Esophagus muscularis mucosa (tissue), 4 donors: Measurements from ENCODE around the gene SLC38A2. TPM values are rescaled to one million over a fixed set of nuclear protein-coding genes. Genes with fewer than 3 reads are reported as not detected.
A peak's percentile ranks its signal among the peaks of the same experiment; 100 is the strongest.

Source experiments
- DNase-seq: peaks from one replicate; pipeline ENCODE4 v3.0.0-alpha.2; 2017; ENCODE audit errors: extremely low spot score
- H3K27ac ChIP-seq, 4 donors: fragments of 200-600 bp; sonication (generic); replicated peaks in 1 of 4; 1 replicate in 3 of 4; 2 replicates in 1 of 4; pipeline ENCODE4 v1.5.1; 2016 to 2019; ENCODE audit warnings: mild to moderate bottlenecking in 1 of 4
- H3K27me3 ChIP-seq, 4 donors: fragments of 200-600 bp; sonication (generic); one replicate each; pipeline versions ENCODE4 v1.5.1 to v1.6.0; 2016 to 2019
- H3K36me3 ChIP-seq, 4 donors: fragments of 200-600 bp; sonication (generic); one replicate each; pipeline ENCODE4 v1.5.1; 2016 to 2019
- H3K4me1 ChIP-seq, 4 donors: fragments of 200-600 bp; sonication (generic); one replicate each; pipeline ENCODE4 v1.5.1; 2016 to 2019
- H3K4me3 ChIP-seq, 4 donors: fragments of 200-600 bp; sonication (generic); 1 replicate in 2 of 4; 2 replicates in 2 of 4; pipeline ENCODE4 v1.5.1; 2016 to 2019; ENCODE audit warnings: mild to moderate bottlenecking in 4 of 4, moderate library complexity in 1 of 4
- H3K9me3 ChIP-seq, 4 donors: fragments of 200-600 bp; sonication (generic); 1 replicate in 3 of 4; 2 replicates in 1 of 4; pipeline ENCODE4 v1.5.1; 2016 to 2019
- EP300 ChIP-seq: sonication (generic); formaldehyde crosslinking; IDR thresholded peaks from one replicate; pipeline ENCODE4 v1.6.1; 2017; ENCODE audit warnings: antibody characterized with exemption
- POLR2A ChIP-seq: fragments of 450-650 bp; IDR thresholded peaks from one replicate; pipeline ENCODE4 v1.6.1; 2017; ENCODE audit warnings: antibody characterized with exemption, moderate library complexity, mild to moderate bottlenecking, low read depth
- POLR2AphosphoS5 ChIP-seq, 2 donors: sonication (generic); formaldehyde crosslinking; IDR thresholded peaks; one replicate each; pipeline ENCODE4 v1.6.1; 2017; ENCODE audit warnings: antibody characterized with exemption in 2 of 2
- WGBS: methylation state at CpG from one replicate; pipeline ENCODE4 v1.1.5; 2018; 5-methylcytosine and 5-hydroxymethylcytosine counted together
- intact Hi-C: fragments of 100-400 bp; cut with DNase I; formaldehyde crosslinking; loops from one replicate; pipeline ENCODE4 v1.15.1; 2023
- total RNA-seq, 4 donors: library from RNA; depleted of rRNA; stranded (reverse); fragments of >200 nt; gene quantifications; one replicate each; pipeline versions ENCODE4 v1.1.0 to v1.2.1, GENCODE V29; 2016
- TF ChIP-seq, protein P1 (sequence below), 3 experiments: fragments of 200-600 bp in 2 of 3; fragments of 450-650 bp in 1 of 3; sonication (generic) in 2 of 3; IDR thresholded peaks; one replicate each; pipeline ENCODE4 v1.5.1; 2017 to 2019; ENCODE audit warnings: antibody characterized with exemption in 3 of 3, mild to moderate bottlenecking in 2 of 3, moderate library complexity in 1 of 3

The SLC38A2 gene
- total RNA-seq, 4 donors from 2014 or later, result 177 to 241 (median 225) TPM

DNA sequence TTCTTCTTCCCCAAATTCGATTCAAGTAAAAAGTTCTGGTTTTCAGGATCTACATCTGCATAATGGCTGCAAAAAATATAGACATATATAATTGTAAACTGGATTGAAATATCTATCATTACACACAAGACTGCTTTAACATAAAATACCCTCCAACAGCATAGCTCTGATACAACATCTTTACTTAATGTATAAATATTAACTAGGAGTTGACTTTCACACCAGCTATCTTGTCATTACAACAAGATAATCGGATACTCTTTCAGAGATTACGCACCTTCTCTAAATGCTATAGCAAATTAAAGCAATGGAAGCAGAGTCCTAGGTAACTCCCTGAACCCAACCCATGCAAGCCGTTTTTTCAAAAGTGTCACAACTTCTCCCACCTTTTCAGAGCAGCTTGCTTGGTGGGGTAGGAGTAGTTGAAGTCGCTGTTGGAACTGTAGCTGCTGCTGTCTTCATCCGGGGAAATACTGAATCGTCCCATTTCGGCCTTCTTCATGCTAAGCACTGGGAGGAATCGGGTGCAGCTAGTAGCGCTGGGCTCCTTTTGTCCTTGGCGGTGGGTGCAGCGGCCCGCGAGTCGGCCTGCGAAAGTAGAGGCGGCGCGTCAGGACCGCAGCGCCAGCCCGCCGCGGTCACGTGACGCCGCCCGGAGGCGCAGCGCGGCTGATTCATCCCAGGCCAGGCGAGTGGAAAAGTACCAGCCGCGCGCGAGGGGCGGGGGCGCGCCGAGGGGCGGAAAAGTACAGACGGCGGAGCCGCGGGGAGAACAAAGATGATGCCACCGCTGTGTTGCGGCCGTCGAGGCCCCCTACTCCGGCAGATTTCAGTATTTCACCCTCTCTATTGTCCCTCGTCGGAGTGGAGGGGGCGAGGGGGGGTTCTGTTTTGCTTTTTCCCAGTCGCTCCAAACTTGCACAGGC lies 1.5 kb downstream of the SLC38A2 start:
- Histone ChIP-seq H3K36me3 (peaks cover 32 to 51% (median 44%) of the 10 kb centered on the region in 4 donors), H3K4me3 (peak overlapping the region; percentile 80 to 96 (median 88)), H3K27me3 (no peaks in the 10 kb centered on the region), H3K9me3 (no peaks in the 10 kb centered on the region), H3K27ac (peak overlapping the region; percentile 95 to 99 (median 97)), H3K4me1 (peaks cover 38 to 57% (median 56%) of the 10 kb centered on the region in 4 donors)
- DNase-seq, result no peak
- under 1% methylated on average over 43 of the region's 54 CpGs for WGBS
- TF ChIP-seq POLR2A (peak; percentile 50), EP300 (no peak), POLR2AphosphoS5 (IDR thresholded peaks at IDR 0.05) (peak; percentile 91 to 97)
- TF ChIP-seq, protein P1, sequence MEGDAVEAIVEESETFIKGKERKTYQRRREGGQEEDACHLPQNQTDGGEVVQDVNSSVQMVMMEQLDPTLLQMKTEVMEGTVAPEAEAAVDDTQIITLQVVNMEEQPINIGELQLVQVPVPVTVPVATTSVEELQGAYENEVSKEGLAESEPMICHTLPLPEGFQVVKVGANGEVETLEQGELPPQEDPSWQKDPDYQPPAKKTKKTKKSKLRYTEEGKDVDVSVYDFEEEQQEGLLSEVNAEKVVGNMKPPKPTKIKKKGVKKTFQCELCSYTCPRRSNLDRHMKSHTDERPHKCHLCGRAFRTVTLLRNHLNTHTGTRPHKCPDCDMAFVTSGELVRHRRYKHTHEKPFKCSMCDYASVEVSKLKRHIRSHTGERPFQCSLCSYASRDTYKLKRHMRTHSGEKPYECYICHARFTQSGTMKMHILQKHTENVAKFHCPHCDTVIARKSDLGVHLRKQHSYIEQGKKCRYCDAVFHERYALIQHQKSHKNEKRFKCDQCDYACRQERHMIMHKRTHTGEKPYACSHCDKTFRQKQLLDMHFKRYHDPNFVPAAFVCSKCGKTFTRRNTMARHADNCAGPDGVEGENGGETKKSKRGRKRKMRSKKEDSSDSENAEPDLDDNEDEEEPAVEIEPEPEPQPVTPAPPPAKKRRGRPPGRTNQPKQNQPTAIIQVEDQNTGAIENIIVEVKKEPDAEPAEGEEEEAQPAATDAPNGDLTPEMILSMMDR (IDR thresholded peaks at IDR 0.05), result peak; percentile 14 to 49 (median 32)
- intact Hi-C loops, result loop anchor here (2.0 to 10.0 kb wide), 2 partner anchors 290 to 376 kb away; partner anchors contain the start of gene SCAF11

DNA sequence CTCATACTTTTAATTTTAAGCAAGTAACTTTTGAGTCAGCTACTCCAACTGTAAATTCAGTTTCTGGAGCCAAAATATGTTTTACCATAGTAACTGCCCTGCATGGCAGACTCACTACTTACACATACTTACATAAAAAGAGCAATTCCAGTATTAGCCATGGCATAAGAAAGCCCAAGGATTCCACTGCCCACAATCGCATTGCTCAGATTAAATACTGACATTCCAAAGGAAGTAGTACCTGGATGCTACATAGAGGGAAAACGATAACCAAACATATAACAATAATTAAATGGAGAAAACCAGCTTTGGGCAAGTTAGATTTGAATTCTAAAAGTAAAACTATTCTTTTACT lies 2.2 kb downstream of the SLC38A2 start:
- Histone ChIP-seq H3K27ac (peak overlapping the region in 3 of 4 donors; percentile 39 to 96 (median 95)), H3K36me3 (peaks cover 39 to 58% (median 49%) of the 10 kb centered on the region in 4 donors), H3K9me3 (no peaks in the 10 kb centered on the region), H3K4me1 (peaks cover 45 to 64% (median 63%) of the 10 kb centered on the region in 4 donors), H3K4me3 (peak overlapping the region; percentile 80 to 96 (median 88)), H3K27me3 (no peaks in the 10 kb centered on the region)
- WGBS, result 6% methylated on average over 2 of the region's 2 CpGs
- intact Hi-C loops, result loop anchor here (2.0 to 10.0 kb wide), 2 partner anchors 290 to 376 kb away; partner anchors contain the start of gene SCAF11
- no peak for DNase-seq
- TF ChIP-seq EP300, result no peak
- TF ChIP-seq, protein P1 (IDR thresholded peaks at IDR 0.05), result no peak
- TF ChIP-seq POLR2A, result no peak
- TF ChIP-seq POLR2AphosphoS5 (IDR thresholded peaks at IDR 0.05), result no peak

DNA sequence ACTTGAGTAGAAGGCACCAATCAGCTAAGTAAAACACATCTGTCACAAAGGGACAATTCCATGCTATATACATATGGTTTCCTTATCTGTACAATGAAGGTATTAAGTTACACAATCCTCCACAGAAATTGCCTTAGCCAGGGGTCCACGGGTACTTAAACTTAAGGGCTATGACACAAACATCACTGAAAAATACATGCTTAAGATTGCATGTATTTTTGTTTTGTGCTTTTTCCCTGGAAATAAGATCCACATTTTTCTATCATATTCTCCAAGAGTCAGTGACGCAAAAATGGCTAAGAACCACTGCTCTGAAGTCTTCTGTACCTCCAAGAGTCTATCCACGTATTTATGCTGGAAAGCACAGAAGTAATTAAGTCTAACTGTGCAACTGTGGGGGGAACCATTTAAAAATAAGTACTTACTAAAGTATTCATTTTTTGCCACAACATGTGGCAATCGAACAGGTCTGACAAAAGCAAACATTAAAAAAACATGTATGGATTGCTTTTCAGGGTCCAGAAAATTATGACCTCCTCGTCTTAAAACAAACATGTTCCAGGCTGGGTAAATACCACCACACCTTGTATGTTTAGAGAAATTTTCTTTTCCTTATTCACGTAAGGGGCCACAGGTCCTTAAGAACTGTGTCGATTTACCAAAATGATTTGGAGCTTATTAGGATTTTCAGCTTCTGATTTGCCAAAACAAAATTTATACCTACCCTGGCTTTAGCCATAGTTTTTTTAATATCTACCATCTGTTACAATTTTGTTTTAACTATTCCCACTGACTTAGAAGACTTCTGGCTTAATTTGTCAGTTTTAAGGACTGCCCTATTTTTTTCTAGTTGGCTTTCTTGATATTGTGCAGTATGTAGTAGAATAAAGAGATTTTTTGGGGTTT lies 2.8 kb downstream of the SLC38A2 start:
- Histone ChIP-seq H3K27me3 (no peaks in the 10 kb centered on the region), H3K36me3 (peaks cover 43 to 65% (median 55%) of the 10 kb centered on the region in 4 donors), H3K9me3 (no peaks in the 10 kb centered on the region), H3K4me1 (peaks cover 51 to 70% (median 70%) of the 10 kb centered on the region in 4 donors), H3K27ac (peak overlapping the region; percentile 7 to 96 (median 67)), H3K4me3 (peak overlapping the region; percentile 80 to 96 (median 88))
- intact Hi-C loops, result loop anchor here (2.0 to 10.0 kb wide), 5 partner anchors 103 to 375 kb away; partner anchors contain the start of gene SCAF11
- DNase-seq, result no peak
- WGBS, result 25% methylated on average over 7 of the region's 7 CpGs
- TF ChIP-seq POLR2AphosphoS5 (IDR thresholded peaks at IDR 0.05), result no peak
- TF ChIP-seq, protein P1 (IDR thresholded peaks at IDR 0.05), result no peak
- TF ChIP-seq EP300, result no peak
- TF ChIP-seq POLR2A, result no peak

DNA sequence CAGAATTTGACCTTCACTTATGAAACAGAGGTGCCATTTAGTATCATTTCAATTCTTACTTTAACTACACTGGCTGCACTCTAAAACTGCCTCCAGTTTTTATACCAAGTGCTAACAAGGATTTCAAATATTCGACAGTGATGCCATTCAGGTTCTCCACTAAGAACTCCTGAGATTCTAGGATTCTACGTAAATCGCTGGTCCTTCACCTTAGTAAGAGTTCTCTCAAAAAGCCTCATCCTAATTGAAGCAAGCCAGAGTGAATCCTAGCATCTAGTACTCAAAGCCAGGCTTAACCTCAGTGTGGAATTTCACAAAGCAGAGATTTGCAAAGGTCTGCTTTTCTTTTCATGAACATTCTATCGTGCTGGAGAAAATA lies 3.5 kb downstream of the SLC38A2 start:
- DNase-seq, result no peak
- Histone ChIP-seq H3K27me3 (no peaks in the 10 kb centered on the region), H3K36me3 (peaks cover 49 to 71% (median 61%) of the 10 kb centered on the region in 4 donors), H3K4me3 (peak overlapping the region; percentile 80 to 96 (median 88)), H3K27ac (peak overlapping the region; percentile 7 to 96 (median 67)), H3K4me1 (peaks cover 55 to 75% (median 73%) of the 10 kb centered on the region in 4 donors), H3K9me3 (no peaks in the 10 kb centered on the region)
- WGBS, result 30% methylated on average over 4 of the region's 4 CpGs
- TF ChIP-seq, protein P1 (IDR thresholded peaks at IDR 0.05), result no peak
- TF ChIP-seq POLR2A (no peak), POLR2AphosphoS5 (IDR thresholded peaks at IDR 0.05) (no peak), EP300 (no peak)
- intact Hi-C loops, result loop anchor here (2.0 to 10.0 kb wide), 3 partner anchors 102 to 244 kb away; no protein-coding TSS in a partner anchor
